ENCODE measurements around the gene SUMF2.
"Not testable (repeated sequence)": the region's sequence is repeated elsewhere in the genome, so short reads cannot be mapped to it uniquely, and the experiment has no call there.

SUMF2 gene

GRCh38 chr7:56107954-56108258 is 43.8 kb downstream of the SUMF2 start:
- no peak for DNase-seq

DNA sequence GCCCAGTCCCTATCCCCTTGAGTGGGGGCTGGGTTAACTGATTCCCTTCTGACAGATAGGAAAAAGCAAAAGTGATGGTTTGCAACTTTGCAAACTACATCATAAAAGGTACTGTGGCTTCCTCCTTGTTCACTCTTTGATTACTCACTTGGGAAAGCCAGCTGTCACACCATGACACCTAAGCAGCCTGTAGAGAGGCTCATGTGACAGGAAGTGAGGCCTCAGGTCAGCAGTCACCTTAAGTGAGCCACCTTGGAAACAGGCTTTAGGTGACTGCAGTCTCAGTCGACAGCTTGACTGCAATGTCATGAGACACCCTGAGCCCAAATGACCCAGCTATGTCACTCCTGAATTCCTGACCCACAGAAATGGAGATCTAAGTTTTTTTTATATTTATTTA is 46.5 kb downstream of the SUMF2 start:
- no peak for DNase-seq

- DNase-seq = not testable (repeated sequence)
Measured at GRCh38 chr7:56112244-56112643, 48.2 kb downstream of the SUMF2 start.

GRCh38 chr7:56115852-56116538 is 51.9 kb downstream of the SUMF2 start, which contains the start of gene NUPR2:
Gene NUPR2 (minus strand): TSS chr7:56116417. CDS start chr7:56116314, 103 bp downstream.
- DNase-seq = no peak

GRCh38 chr7:56121440-56121839 is 57.4 kb downstream of the SUMF2 start:
- no peak for DNase-seq

GRCh38 chr7:56124981-56125380 is 60.9 kb downstream of the SUMF2 start:
- no peak for DNase-seq

DNA sequence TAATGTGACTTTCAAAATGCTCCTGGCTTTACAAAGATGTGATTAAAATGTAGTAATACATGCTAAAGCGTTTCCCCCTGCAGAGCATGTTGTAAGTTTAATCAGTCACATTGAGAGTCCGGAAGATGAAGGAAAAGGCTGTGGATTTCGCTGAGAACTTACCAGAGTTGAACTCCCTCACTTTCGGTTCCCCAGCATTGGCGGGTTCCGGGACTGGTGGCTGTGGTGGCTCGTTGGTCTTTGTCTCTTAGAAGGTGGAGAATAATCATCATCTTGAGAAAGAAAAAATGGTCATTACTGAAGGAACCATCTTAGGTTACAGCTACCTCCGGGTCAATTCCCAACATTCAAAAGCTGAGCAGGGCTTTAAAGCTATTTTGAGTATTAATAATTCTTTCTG is 61.7 kb downstream of the SUMF2 start:
- no peak for DNase-seq

- DNase-seq = no peak
Measured at GRCh38 chr7:56127241-56127975, 63.3 kb downstream of the SUMF2 start.
